NCI-H2171 treated with DMSO at 0.1 percent for 48 hours (cell line): ENCODE data around the gene NOP16.
"Not testable (repeated sequence)": the region's sequence is repeated elsewhere in the genome, so short reads cannot be mapped to it uniquely, and the experiment has no call there.

Experiments
- DNase-seq: peaks from one replicate; lab custom pipeline; 2025; lab: John Stamatoyannopoulos, UW

NOP16 gene

GRCh38 chr5:176408590-176408989 is 20.2 kb upstream of the NOP16 start:
- DNase-seq, result no peak

DNA sequence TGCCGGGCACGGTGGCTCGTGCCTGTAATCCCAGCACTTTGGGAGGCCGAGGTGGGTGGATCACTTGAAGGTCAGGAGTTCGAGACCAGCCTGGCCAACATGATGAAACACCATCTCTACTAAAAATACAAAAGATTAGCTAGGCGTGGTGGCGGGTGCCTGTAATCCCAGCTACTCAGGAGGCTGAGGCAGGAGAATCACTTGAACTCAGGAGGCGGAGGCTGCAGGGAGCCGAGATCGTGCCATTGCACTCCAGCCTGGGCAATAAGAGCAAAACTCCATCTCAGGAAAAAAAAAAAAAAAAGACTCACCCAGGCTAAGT is 19.8 kb upstream of the NOP16 start:
- DNase-seq, result not testable (repeated sequence)

DNA sequence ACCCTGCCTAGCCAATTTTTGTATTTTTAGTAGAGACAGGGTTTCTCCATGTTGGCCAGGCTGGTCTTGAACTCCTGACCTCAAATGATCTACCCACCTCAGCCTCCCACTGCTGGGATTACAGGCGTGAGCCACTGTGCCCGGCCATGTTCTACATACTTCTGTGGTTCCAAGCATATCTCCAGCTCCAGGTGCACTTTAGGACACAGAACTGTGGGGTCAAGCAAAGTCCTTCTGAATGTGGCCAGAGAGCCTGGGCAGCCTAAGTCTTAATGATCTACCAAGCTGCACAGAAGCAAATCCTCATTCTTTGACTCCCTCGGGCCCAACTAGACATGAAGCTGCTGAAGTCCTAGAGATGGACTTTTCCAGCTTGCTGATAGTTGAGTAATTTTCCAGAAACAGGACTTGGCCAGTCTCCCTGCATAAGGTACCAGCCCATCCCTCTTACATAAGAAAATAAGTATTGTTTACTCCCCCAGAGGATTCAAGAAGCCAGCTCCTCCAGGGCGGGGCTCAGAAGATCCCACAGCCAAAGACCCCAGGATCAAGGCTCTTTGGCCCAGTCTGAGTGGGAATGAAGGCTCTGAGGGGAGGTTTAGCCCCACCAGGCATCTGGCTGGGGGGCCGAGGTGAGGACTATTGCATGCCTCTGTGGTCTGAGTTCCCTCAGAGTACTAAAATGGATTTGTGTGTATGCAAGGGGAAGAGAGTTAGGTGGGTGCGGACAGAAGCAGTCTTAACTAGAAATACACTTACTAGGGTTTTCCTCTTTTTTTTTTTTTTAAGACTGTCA is 19.3 kb upstream of the NOP16 start:
- DNase-seq, result no peak

- no peak for DNase-seq
These were observed 18.1 kb upstream of the NOP16 start for GRCh38 chr5:176406436-176407052.

DNA sequence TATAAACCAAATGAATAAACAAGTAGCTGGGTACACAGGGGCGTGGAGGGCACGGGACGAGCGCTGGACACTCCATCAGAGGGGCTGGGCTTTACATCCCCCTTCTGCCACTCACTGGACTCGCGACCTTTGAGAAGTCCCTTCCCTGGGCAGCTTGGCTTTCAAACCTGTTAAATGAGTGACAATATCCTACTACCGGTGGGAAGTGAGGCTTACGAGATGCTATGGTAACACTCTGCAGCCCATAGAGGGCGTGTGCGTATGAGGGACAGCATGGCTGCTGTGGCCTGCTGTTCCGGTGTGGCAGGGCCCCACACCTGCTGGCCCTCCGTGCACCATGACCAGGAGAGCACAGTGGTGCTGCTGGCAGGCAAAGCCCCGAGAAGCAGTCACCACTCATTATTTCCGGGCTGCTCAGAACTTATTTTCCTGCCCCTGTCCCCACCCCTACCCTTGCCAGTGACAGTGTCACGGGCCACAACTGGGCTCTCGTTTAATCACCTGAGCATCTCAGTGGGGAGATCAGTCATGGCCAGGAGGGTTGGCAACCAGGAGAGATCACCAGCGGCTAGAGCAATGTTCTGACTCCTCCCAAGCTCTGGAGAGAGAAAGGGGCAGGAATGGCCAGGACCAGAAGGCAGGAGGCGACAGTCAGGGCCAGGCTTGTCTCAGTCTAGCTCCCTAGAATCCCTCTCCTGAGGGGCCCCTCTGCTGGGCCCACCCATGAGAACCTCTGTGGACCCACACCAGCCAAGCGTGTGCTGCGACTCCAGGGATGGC is 17.4 kb upstream of the NOP16 start:
- no peak for DNase-seq

DNA sequence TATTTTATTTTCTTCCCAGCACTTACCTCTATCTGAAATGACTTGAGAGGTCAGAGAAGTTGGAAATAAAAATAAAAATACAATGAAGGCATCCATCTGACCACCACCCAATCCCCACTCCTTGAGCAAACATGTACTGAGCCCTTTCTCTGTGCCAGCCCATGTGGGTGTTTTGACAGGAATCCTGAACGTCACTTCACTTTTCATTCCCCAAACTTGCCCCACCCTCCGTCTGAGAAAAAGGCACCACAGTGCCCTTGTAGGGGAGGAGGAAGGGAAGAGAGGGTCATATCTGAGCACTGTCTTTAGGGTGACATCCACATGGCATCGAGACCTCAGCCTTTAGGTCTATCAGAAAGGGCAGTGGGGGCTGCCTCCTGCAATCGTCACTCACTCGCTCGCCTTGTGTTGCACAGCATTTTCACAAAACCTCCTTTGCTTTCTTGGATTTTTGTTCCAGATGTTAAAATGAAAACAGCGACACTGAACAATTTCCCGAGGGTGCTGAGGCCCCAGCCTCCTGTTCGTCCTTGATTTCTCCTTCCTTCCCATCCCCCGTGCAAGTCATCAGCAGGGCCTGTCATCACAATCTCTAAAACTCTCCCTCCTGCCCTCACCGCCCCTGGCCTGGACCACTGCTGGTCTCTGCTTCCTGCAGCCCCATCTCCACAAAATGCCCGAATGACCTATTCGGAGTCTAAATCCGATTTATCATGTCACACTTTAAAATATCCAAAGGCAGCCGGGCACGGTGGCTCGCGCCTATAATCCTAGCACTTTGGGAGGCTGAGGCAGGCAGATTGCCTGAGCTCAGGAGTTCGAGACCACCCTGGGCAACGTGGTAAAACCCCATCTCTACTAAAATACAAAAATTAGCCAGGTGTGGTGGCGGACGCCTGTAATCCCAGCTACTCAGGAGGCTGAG is 13.1 kb upstream of the NOP16 start:
- no peak for DNase-seq

- DNase-seq, result peak; percentile 32
These were observed 12.2 kb upstream of the NOP16 start for GRCh38 chr5:176400382-176401156.

GRCh38 chr5:176397736-176398420 is 9.5 kb upstream of the NOP16 start:
- DNase-seq, result no peak

- DNase-seq, result peak; percentile 47
These were observed 7.9 kb upstream of the NOP16 start for GRCh38 chr5:176396330-176396729.

DNA sequence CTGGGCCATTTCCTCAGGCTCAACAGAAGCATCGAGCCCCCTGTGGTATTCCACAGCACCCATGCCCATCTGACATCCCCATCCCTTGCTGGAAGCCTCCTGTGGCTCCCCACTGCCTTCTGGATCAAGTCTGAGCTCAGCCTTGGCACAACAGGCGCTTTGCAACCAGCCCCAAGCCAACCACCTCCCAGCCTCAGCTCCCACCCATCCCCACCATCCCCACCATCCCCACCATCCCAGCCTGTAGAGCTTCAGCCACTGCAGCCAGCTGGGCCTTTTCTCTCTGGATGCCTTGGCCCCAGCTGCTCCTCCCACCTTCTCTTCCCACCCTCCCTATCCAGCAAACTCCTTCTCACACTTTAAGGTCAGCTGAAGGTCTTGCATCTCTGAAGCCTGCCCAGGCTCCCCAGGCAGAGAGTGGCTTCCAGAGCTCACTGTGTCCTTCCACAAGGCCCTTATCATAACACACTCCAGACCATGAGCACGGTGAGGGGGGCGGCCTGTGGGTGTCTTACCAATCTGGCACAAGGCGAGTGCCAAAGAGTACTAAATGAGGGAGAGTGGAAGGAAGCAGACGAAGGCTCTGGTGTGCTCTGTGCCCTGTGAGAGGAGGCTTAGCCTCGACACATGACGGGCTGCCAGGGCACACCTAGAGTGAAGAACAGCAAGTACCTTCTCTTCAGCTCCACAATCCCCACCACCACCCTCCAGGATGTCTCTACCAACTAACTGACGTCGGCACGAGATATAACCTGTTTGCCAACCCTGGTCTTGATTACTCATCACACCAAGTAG is 6.7 kb upstream of the NOP16 start:
- no peak for DNase-seq

DNA sequence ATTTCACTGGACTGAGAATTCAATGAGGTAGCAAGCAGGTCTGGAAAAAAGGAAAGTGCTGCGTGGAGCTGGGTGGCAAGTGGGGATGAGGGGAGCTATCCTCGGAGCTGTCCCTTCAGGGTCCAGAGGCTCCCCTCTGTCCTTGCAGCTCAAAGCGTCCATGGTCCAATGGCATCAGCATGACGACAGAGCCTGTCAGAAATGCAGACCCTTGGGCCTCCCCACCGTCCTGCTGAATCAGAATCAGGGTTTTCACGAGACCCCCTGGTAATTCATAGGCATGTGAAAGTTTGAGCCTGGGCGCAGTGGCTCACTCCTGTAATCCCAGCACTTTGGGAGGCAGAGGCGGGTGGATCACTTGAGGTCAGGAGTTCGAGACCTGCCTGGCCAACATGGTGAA is 5.7 kb upstream of the NOP16 start:
- DNase-seq, result no peak

- DNase-seq, result no peak
These were observed 4.1 kb upstream of the NOP16 start for GRCh38 chr5:176392526-176392925.

DNA sequence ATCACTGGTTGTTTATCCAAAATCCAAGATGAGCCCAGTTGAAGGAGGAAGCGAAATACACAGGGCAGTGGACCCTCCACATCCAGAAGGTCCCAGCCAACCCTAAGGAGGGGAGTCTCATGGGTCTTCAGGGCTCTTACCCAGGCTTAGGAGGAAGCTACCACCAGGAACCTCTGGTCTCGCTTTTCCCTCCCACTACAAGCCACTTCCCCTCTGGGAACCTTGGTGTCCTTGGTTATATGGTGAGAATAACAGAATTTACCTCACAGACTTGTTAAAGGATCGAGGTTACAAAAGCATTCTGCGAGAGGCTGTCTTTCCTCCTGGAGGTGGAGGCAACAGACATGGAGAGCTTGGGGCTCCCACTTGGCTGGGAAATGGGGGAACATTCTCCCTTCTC is 3.6 kb upstream of the NOP16 start:
- no peak for DNase-seq

- no peak for DNase-seq
These were observed 3.1 kb upstream of the NOP16 start for GRCh38 chr5:176391479-176391878.

DNA sequence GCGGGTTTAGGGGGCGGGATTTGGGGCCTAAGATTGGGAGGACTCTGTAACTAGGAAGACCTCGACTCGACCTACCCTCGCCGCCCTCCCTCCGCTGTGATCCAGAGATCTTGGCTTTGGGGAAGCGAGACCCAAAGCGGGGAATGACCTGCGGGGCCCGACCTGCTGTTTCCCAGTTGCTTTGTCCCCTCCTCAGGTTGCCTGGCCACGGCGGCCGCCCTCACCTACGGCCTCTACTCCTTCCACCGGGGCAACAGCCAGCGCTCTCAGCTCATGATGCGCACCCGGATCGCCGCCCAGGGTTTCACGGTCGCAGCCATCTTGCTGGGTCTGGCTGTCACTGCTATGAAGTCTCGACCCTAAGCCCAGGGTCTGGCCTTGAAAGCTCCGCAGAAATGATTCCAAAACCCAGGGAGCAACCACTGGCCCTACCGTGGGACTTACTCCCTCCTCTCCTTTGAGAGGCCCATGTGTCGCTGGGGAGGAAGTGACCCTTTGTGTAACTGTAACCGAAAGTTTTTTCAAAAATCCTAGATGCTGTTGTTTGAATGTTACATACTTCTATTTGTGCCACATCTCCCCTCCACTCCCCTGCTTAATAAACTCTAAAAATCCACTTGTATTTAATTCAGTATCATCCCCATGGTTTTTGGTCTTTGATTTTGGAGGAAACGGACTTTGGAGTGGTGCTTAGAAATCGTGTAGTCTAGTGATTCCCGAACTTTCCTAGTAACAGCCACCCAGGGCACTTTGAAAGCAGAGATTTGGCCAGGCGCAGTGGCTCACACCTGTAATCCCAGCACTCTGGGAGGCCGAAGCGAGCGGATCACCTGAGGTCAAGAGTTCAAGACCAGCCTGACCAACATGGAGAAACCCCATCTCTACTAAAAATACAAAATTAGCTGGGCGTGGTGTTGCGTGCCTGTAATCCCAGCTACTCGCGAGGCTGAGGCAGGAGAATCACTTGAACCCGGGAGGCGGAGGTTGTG is 1.0 kb upstream of the NOP16 start:
- peak; percentile 63 for DNase-seq

- peak; percentile 4 for DNase-seq
These were observed 375 bp downstream of the NOP16 start for GRCh38 chr5:176388003-176388443.

DNA sequence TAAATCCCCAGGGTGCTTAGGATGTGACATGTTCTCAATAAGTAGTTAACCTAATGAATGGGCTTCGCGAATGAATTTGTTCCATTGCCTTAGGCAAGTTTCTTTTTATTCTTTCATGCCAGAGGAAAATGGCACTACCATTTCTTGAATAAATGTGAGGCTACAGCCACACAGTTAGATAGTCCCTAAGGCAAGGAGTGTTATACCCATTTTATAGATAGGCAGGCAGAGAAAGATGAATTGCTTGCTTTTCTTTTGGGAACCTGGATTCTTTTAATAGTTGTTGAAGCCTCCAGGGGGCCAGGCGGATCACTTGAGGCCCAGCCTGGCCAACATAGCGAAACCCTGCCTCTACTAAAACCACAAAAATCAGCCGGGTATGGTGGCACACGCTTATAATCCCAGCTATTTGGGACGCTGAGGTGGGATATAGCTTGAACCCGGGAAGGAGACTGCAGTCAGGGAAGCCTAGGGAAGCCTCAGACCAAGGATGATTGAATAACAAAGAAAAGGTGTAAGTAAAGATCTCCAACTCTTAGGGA is 943 bp downstream of the NOP16 start:
- DNase-seq, result no peak

- DNase-seq, result no peak
These were observed 1.9 kb downstream of the NOP16 start for GRCh38 chr5:176386491-176386890.
